Activated CD8-positive, alpha-beta T cell treated with anti-CD3 and anti-CD28 coated beads, Interleukin-2, amount 10 ng/mL, durations not matched to agents 7 days and 5 days (primary cell): ENCODE results near the gene TRIM63. TPM values are rescaled to one million over a fixed set of nuclear protein-coding genes. Genes with fewer than 3 reads are reported as not detected.
"Not testable (repeated sequence)": the region's sequence is repeated elsewhere in the genome, so short reads cannot be mapped to it uniquely, and the experiment has no call there.

Experiments used
- ATAC-seq: fragments of 150-1000 bp; cut with Tn5 transposase; one replicate; pipeline ENCODE4 v1.10.0; 2021; ENCODE audit warnings: moderate library complexity
- CTCF ChIA-PET: fragments of 350-600 bp; sonication (Branson Sonifier 250); formaldehyde crosslinking; loops from one replicate; lab custom pipeline; 2021; ENCODE audit warnings: antibody characterized with exemption; lab: Charles Lee
- POLR2A ChIA-PET: fragments of 350-600 bp; sonication (Branson Sonifier 250); formaldehyde crosslinking; loops from one replicate; lab custom pipeline; 2021; ENCODE audit warnings: antibody characterized with exemption; lab: Charles Lee
- DNase-seq: peaks from one replicate; pipeline ENCODE4 v3.0.0-alpha.2; 2020
- H3K27ac Mint-ChIP-seq: one replicate; pipeline ENCODE4 v1.8.0; 2021; ENCODE audit warnings: mild to moderate bottlenecking, mixed read lengths
- H3K27me3 Mint-ChIP-seq: one replicate; pipeline ENCODE4 v1.8.0; 2021; ENCODE audit warnings: low read depth, mixed read lengths
- H3K36me3 Mint-ChIP-seq: one replicate; pipeline ENCODE4 v1.8.0; 2021; ENCODE audit warnings: low read depth, mixed read lengths
- H3K4me1 Mint-ChIP-seq: one replicate; pipeline ENCODE4 v1.8.0; 2021; ENCODE audit warnings: low read depth, mixed read lengths
- H3K4me3 Mint-ChIP-seq: one replicate; pipeline ENCODE4 v1.8.0; 2021; ENCODE audit warnings: mild to moderate bottlenecking, mixed read lengths
- H3K9me3 Mint-ChIP-seq: one replicate; pipeline ENCODE4 v1.8.0; 2022; ENCODE audit warnings: mixed read lengths; ENCODE audit not compliant: insufficient read depth
- total RNA-seq, 2 experiments: library from RNA; stranded (reverse); gene quantifications; one replicate each; pipeline ENCODE4 v1.2.3, GENCODE V29; 2021

Gene TRIM63
- total RNA-seq, 2 experiments from 2014 or later, result 0.23 TPM; not detected in 1

- Mint-ChIP-seq H3K27me3 (peaks cover 11% of the 10 kb centered on the region), H3K4me1 (peaks cover 12% of the 10 kb centered on the region)
- H3K4me3 Mint-ChIP-seq, POLR2A ChIA-PET, H3K36me3 Mint-ChIP-seq, ATAC-seq, H3K9me3 Mint-ChIP-seq, H3K27ac Mint-ChIP-seq, DNase-seq: not testable (repeated sequence)
- CTCF ChIA-PET, result interaction anchor here (1.3 to 17.6 kb wide), 3 partner anchors 46 to 204 kb away, joined by 4 to 356 read pairs (median 4); no protein-coding TSS in a partner anchor
Measured at GRCh38 chr1:26100204-26100603, 32.8 kb upstream of the TRIM63 start.

GRCh38 chr1:26099780-26100179, 32.4 kb upstream of the TRIM63 start:
- H3K36me3 Mint-ChIP-seq, result no peaks in the 10 kb centered on the region
- ATAC-seq (no peak), DNase-seq (no peak)
- H3K27ac Mint-ChIP-seq, result no peak overlapping the region
- H3K9me3 Mint-ChIP-seq, result no peaks in the 10 kb centered on the region
- POLR2A ChIA-PET, result no interaction called here
- H3K27me3 Mint-ChIP-seq, result peaks cover 11% of the 10 kb centered on the region
- H3K4me1 Mint-ChIP-seq, result peaks cover 8% of the 10 kb centered on the region
- H3K4me3 Mint-ChIP-seq, result no peak overlapping the region
- CTCF ChIA-PET, result interaction anchor here (1.4 to 17.6 kb wide), 2 partner anchors 47 to 64 kb away, joined by 4 to 356 read pairs; no protein-coding TSS in a partner anchor

GRCh38 chr1:26098602-26099001, 31.2 kb upstream of the TRIM63 start:
- DNase-seq (no peak), ATAC-seq (no peak)
- Mint-ChIP-seq H3K27ac (no peak overlapping the region), H3K9me3 (no peaks in the 10 kb centered on the region), H3K27me3 (peaks cover 16% of the 10 kb centered on the region), H3K4me1 (peaks cover 5% of the 10 kb centered on the region), H3K4me3 (no peak overlapping the region), H3K36me3 (no peaks in the 10 kb centered on the region)
- ChIA-PET CTCF (interaction anchor here (0.9 to 17.6 kb wide), 2 partner anchors 48 to 203 kb away, joined by 3 to 356 read pairs; no protein-coding TSS in a partner anchor), POLR2A (no interaction called here)

- ATAC-seq, result no peak
- no peak for DNase-seq
Measured at GRCh38 chr1:26097696-26098095, 30.3 kb upstream of the TRIM63 start.

GRCh38 chr1:26096471-26096870, 29.0 kb upstream of the TRIM63 start:
- ChIA-PET POLR2A (no interaction called here), CTCF (interaction anchor here (0.9 kb wide), 1 partner anchor 201 kb away, joined by 3 read pairs; no protein-coding TSS in a partner anchor)
- peaks cover 21% of the 10 kb centered on the region for H3K27me3 Mint-ChIP-seq
- no peak overlapping the region for H3K27ac Mint-ChIP-seq
- peaks cover 5% of the 10 kb centered on the region for H3K4me1 Mint-ChIP-seq
- no peaks in the 10 kb centered on the region for H3K9me3 Mint-ChIP-seq
- no peaks in the 10 kb centered on the region for H3K36me3 Mint-ChIP-seq
- H3K4me3 Mint-ChIP-seq, result no peak overlapping the region
- ATAC-seq, result no peak
- DNase-seq, result no peak

More at GRCh38 chr1:26097696-26098095, 30.3 kb upstream of the TRIM63 start:
- Mint-ChIP-seq H3K4me1 (peaks cover 5% of the 10 kb centered on the region), H3K36me3 (no peaks in the 10 kb centered on the region), H3K9me3 (no peaks in the 10 kb centered on the region), H3K27ac (no peak overlapping the region), H3K27me3 (peaks cover 18% of the 10 kb centered on the region), H3K4me3 (no peak overlapping the region)
- ChIA-PET CTCF (interaction anchor here (0.7 to 17.6 kb wide), 5 partner anchors 49 to 202 kb away, joined by 3 to 356 read pairs (median 3); partner anchors contain the start of gene CEP85), POLR2A (no interaction called here)

- ChIA-PET POLR2A (no interaction called here), CTCF (no interaction called here)
- peaks cover 29% of the 10 kb centered on the region for H3K27me3 Mint-ChIP-seq
- no peak overlapping the region for H3K27ac Mint-ChIP-seq
- ATAC-seq (no peak), DNase-seq (no peak)
- no peak overlapping the region for H3K4me3 Mint-ChIP-seq
- H3K36me3 Mint-ChIP-seq, result no peaks in the 10 kb centered on the region
- H3K9me3 Mint-ChIP-seq, result no peaks in the 10 kb centered on the region
- peaks cover 5% of the 10 kb centered on the region for H3K4me1 Mint-ChIP-seq
Measured at GRCh38 chr1:26094677-26095383, 27.4 kb upstream of the TRIM63 start.

- ATAC-seq (no peak), DNase-seq (no peak)
- ChIA-PET POLR2A (no interaction called here), CTCF (no interaction called here)
- no peaks in the 10 kb centered on the region for H3K36me3 Mint-ChIP-seq
- H3K4me3 Mint-ChIP-seq, result no peak overlapping the region
- H3K4me1 Mint-ChIP-seq, result peaks cover 5% of the 10 kb centered on the region
- no peak overlapping the region for H3K27ac Mint-ChIP-seq
- peaks cover 32% of the 10 kb centered on the region for H3K27me3 Mint-ChIP-seq
- H3K9me3 Mint-ChIP-seq, result no peaks in the 10 kb centered on the region
Measured at GRCh38 chr1:26094076-26094669, 26.7 kb upstream of the TRIM63 start.

- ATAC-seq, result not testable (repeated sequence)
Measured at GRCh38 chr1:26093569-26093968, 26.1 kb upstream of the TRIM63 start.

GRCh38 chr1:26092422-26092821, 25.0 kb upstream of the TRIM63 start:
- ATAC-seq (no peak), DNase-seq (no peak)
- H3K4me1 Mint-ChIP-seq, result no peaks in the 10 kb centered on the region
- no peaks in the 10 kb centered on the region for H3K9me3 Mint-ChIP-seq
- H3K4me3 Mint-ChIP-seq, result no peak overlapping the region
- POLR2A ChIA-PET, result no interaction called here
- CTCF ChIA-PET, result no interaction called here
- H3K27me3 Mint-ChIP-seq, result peaks cover 32% of the 10 kb centered on the region
- no peak overlapping the region for H3K27ac Mint-ChIP-seq
- no peaks in the 10 kb centered on the region for H3K36me3 Mint-ChIP-seq

More at GRCh38 chr1:26093569-26093968, 26.1 kb upstream of the TRIM63 start:
- DNase-seq, H3K27ac Mint-ChIP-seq, H3K36me3 Mint-ChIP-seq, CTCF ChIA-PET, H3K4me1 Mint-ChIP-seq, H3K9me3 Mint-ChIP-seq, POLR2A ChIA-PET, H3K4me3 Mint-ChIP-seq: not testable (repeated sequence)
- H3K27me3 Mint-ChIP-seq, result peaks cover 32% of the 10 kb centered on the region

GRCh38 chr1:26090893-26091292, 23.5 kb upstream of the TRIM63 start:
- H3K4me3 Mint-ChIP-seq, result no peak overlapping the region

GRCh38 chr1:26089125-26089524, 21.7 kb upstream of the TRIM63 start:
- Mint-ChIP-seq H3K9me3 (no peaks in the 10 kb centered on the region), H3K4me3 (no peak overlapping the region), H3K27me3 (peaks cover 36% of the 10 kb centered on the region), H3K27ac (no peak overlapping the region), H3K4me1 (no peaks in the 10 kb centered on the region), H3K36me3 (no peaks in the 10 kb centered on the region)
- no peak for DNase-seq
- no peak for ATAC-seq
- ChIA-PET POLR2A (no interaction called here), CTCF (no interaction called here)

More at GRCh38 chr1:26090893-26091292, 23.5 kb upstream of the TRIM63 start:
- Mint-ChIP-seq H3K36me3 (no peaks in the 10 kb centered on the region), H3K4me1 (no peaks in the 10 kb centered on the region), H3K27ac (no peak overlapping the region), H3K9me3 (no peaks in the 10 kb centered on the region), H3K27me3 (peaks cover 32% of the 10 kb centered on the region)
- ChIA-PET CTCF (interaction anchor here (1.2 kb wide), 1 partner anchor 54 kb away, joined by 5 read pairs; no protein-coding TSS in a partner anchor), POLR2A (no interaction called here)
- ATAC-seq (no peak), DNase-seq (no peak)

- POLR2A ChIA-PET, result no interaction called here
- Mint-ChIP-seq H3K27me3 (peaks cover 17% of the 10 kb centered on the region), H3K27ac (no peak overlapping the region), H3K4me3 (no peak overlapping the region), H3K36me3 (no peaks in the 10 kb centered on the region), H3K9me3 (no peaks in the 10 kb centered on the region), H3K4me1 (no peaks in the 10 kb centered on the region)
- ATAC-seq (no peak), DNase-seq (no peak)
- CTCF ChIA-PET, result interaction anchor here (1.2 kb wide), 2 partner anchors 49 to 60 kb away, joined by 3 to 5 read pairs; no protein-coding TSS in a partner anchor
Measured at GRCh38 chr1:26084844-26085243, 17.4 kb upstream of the TRIM63 start.
